CD4-positive, alpha-beta T cell (primary cell): Measurements from ENCODE around the gene SIM2. TPM values are rescaled to one million over a fixed set of nuclear protein-coding genes. Genes with fewer than 3 reads are reported as not detected.

ENCODE experiments used
- ATAC-seq: fragments of 200-7000 bp; cut with Tn5 transposase; one replicate; pipeline ENCODE4 v1.10.0; 2022; ENCODE audit warnings: mild to moderate bottlenecking; ENCODE audit not compliant: poor library complexity
- CTCF ChIA-PET: fragments of 350-600 bp; sonication (Branson Sonifier 250); formaldehyde crosslinking; loops from one replicate; lab custom pipeline; 2021; ENCODE audit warnings: antibody characterized with exemption, inconsistent platforms; lab: Charles Lee
- POLR2A ChIA-PET: fragments of 350-600 bp; sonication (Branson Sonifier 250); formaldehyde crosslinking; loops from one replicate; lab custom pipeline; 2021; ENCODE audit warnings: antibody characterized with exemption, inconsistent platforms; lab: Charles Lee
- DNase-seq, 14 experiments: peaks; one replicate each; pipeline ENCODE4 v3.0.0-alpha.2; 2013 to 2020; ENCODE audit warnings: mixed read lengths in 2 of 14
- H3K27ac ChIP-seq, 2 donors: one replicate each; pipeline versions ENCODE4 v1.5.1 to v1.7.0; 2013; ENCODE audit warnings: low read length in 2 of 2, low read depth in 1 of 2, mild to moderate bottlenecking in 1 of 2
- H3K27me3 ChIP-seq, 2 experiments: 1 replicate in 1 of 2; 2 replicates in 1 of 2; pipeline versions ENCODE4 v1.6.1 to v1.7.0; 2013; ENCODE audit warnings: low read length in 2 of 2, control low read depth in 1 of 2, mild to moderate bottlenecking in 1 of 2, moderate library complexity in 1 of 2; ENCODE audit not compliant: insufficient read depth in 2 of 2, control insufficient read depth in 1 of 2
- H3K36me3 ChIP-seq: one replicate; pipeline ENCODE4 v1.6.1; 2013; ENCODE audit warnings: low read length, control low read depth; ENCODE audit not compliant: insufficient read depth
- H3K4me1 ChIP-seq: one replicate; pipeline ENCODE4 v1.6.1; 2013; ENCODE audit warnings: low read length, control low read depth; ENCODE audit not compliant: insufficient read depth
- H3K4me3 ChIP-seq: one replicate; pipeline ENCODE4 v1.5.1; 2013; ENCODE audit warnings: mild to moderate bottlenecking, low read length, moderate library complexity
- H3K9me3 ChIP-seq, 2 experiments: 1 replicate in 1 of 2; 2 replicates in 1 of 2; pipeline versions ENCODE4 v1.6.1 to v1.7.0; 2013; ENCODE audit warnings: low read length in 2 of 2, mild to moderate bottlenecking in 2 of 2, control low read depth in 1 of 2, moderate library complexity in 1 of 2; ENCODE audit not compliant: control insufficient read depth in 1 of 2, insufficient read depth in 1 of 2
- H3K27ac Mint-ChIP-seq: one replicate; pipeline ENCODE4 v1.8.0; 2020; ENCODE audit warnings: mixed read lengths
- H3K27me3 Mint-ChIP-seq: one replicate; pipeline ENCODE4 v1.8.0; 2021; ENCODE audit warnings: mixed read lengths
- H3K36me3 Mint-ChIP-seq: one replicate; pipeline ENCODE4 v1.8.0; 2021; ENCODE audit warnings: low read depth, mixed read lengths
- H3K4me1 Mint-ChIP-seq: one replicate; pipeline ENCODE4 v1.8.0; 2021; ENCODE audit warnings: low read depth, mixed read lengths
- H3K4me3 Mint-ChIP-seq: one replicate; pipeline ENCODE4 v1.8.0; 2020; ENCODE audit warnings: mild to moderate bottlenecking, mixed read lengths
- H3K9me3 Mint-ChIP-seq: one replicate; pipeline ENCODE4 v1.8.0; 2020; ENCODE audit warnings: mixed read lengths
- intact Hi-C, 2 experiments: fragments of 100-400 bp; cut with DNase I in 1 of 2; cut with micrococcal nuclease in 1 of 2; formaldehyde crosslinking; loops; one replicate each; pipeline versions ENCODE4 v1.15.1 to v1.9.0; 2023 to 2025; cut with DNase I, micrococcal nuclease
- total RNA-seq, 174 experiments: library from RNA in 2 of 174; stranded (reverse) in 2 of 174; gene quantifications; one replicate each; pipeline ENCODE4 v1.2.3 and lab custom pipeline; 2021 to 2026
- TF ChIP-seq, protein P1 (sequence below): fragments of 200-600 bp; IDR thresholded peaks from one replicate; pipeline ENCODE4 v1.8.0; 2022; ENCODE audit warnings: antibody characterized with exemption, mild to moderate bottlenecking

SIM2 gene
- total RNA-seq, 2 experiments from 2014 or later = not detected

- H3K4me3 Mint-ChIP-seq = no peak overlapping the region
- ChIA-PET POLR2A (no interaction called here), CTCF (no interaction called here)
- no peak for ATAC-seq
- intact Hi-C loops = loop anchor here in 1 of 2 experiments (10.0 kb wide), 1 partner anchor 114 kb away; no protein-coding TSS in a partner anchor
- peaks cover 75% of the 10 kb centered on the region for H3K27me3 Mint-ChIP-seq
- DNase-seq = no peak
- TF ChIP-seq, protein P1, sequence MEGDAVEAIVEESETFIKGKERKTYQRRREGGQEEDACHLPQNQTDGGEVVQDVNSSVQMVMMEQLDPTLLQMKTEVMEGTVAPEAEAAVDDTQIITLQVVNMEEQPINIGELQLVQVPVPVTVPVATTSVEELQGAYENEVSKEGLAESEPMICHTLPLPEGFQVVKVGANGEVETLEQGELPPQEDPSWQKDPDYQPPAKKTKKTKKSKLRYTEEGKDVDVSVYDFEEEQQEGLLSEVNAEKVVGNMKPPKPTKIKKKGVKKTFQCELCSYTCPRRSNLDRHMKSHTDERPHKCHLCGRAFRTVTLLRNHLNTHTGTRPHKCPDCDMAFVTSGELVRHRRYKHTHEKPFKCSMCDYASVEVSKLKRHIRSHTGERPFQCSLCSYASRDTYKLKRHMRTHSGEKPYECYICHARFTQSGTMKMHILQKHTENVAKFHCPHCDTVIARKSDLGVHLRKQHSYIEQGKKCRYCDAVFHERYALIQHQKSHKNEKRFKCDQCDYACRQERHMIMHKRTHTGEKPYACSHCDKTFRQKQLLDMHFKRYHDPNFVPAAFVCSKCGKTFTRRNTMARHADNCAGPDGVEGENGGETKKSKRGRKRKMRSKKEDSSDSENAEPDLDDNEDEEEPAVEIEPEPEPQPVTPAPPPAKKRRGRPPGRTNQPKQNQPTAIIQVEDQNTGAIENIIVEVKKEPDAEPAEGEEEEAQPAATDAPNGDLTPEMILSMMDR = no peak
- no peak overlapping the region for H3K27ac Mint-ChIP-seq
- no peaks in the 10 kb centered on the region for H3K9me3 Mint-ChIP-seq
- H3K4me1 Mint-ChIP-seq = peaks cover 37% of the 10 kb centered on the region
- H3K36me3 ChIP-seq = no peaks in the 10 kb centered on the region
- no peaks in the 10 kb centered on the region for H3K36me3 Mint-ChIP-seq
- H3K9me3 ChIP-seq = peaks cover 0 to 40% of the 10 kb centered on the region in 2 experiments
- H3K27me3 ChIP-seq = peaks cover 79 to 92% of the 10 kb centered on the region in 2 experiments
- H3K4me1 ChIP-seq = peaks cover 26% of the 10 kb centered on the region
- H3K27ac ChIP-seq = no peak overlapping the region
- no peak overlapping the region for H3K4me3 ChIP-seq
Measured at GRCh38 chr21:36698385-36698980, 432 bp upstream of the SIM2 start.

DNA sequence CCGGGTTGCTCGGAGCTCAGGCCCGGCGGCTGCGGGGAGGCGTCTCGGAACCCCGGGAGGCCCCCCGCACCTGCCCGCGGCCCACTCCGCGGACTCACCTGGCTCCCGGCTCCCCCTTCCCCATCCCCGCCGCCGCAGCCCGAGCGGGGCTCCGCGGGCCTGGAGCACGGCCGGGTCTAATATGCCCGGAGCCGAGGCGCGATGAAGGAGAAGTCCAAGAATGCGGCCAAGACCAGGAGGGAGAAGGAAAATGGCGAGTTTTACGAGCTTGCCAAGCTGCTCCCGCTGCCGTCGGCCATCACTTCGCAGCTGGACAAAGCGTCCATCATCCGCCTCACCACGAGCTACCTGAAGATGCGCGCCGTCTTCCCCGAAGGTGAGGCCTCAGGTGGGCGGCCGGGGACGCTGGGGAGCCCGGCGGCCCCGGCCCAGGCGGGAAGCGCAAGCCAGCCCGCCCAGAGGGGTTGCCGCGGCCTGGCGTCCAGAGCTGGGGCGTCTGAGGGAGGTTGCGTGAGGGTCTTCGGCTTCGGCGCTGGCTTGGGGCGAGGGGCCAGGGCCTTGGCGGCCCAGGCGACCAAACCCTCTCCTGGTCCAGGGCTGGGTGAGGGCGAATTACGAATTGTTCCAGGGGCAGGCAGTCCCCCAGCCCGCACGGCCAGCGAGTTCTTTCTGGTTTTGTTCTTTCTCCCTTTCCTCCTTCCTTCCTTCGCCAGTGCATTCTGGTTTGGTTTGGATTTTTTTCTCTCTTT, 805 bp downstream of the SIM2 start:
- H3K4me1 ChIP-seq = peaks cover 32% of the 10 kb centered on the region
- peaks cover 81 to 92% of the 10 kb centered on the region in 2 experiments for H3K27me3 ChIP-seq
- H3K4me3 ChIP-seq = no peak overlapping the region
- TF ChIP-seq, protein P1 = no peak
- no peaks in the 10 kb centered on the region for H3K36me3 ChIP-seq
- POLR2A ChIA-PET = no interaction called here
- ATAC-seq (no peak), DNase-seq (no peak)
- peaks cover 0 to 44% of the 10 kb centered on the region in 2 experiments for H3K9me3 ChIP-seq
- Mint-ChIP-seq H3K4me3 (peak overlapping the region; percentile 38), H3K27me3 (peaks cover 72% of the 10 kb centered on the region), H3K27ac (no peak overlapping the region), H3K4me1 (peaks cover 35% of the 10 kb centered on the region), H3K36me3 (no peaks in the 10 kb centered on the region), H3K9me3 (no peaks in the 10 kb centered on the region)
- no peak overlapping the region for H3K27ac ChIP-seq
- CTCF ChIA-PET = no interaction called here
- intact Hi-C loops = loop anchor here in 1 of 2 experiments (10.0 kb wide), 1 partner anchor 115 kb away; no protein-coding TSS in a partner anchor

GRCh38 chr21:36700295-36700970, 1.5 kb downstream of the SIM2 start:
- TF ChIP-seq, protein P1 = no peak
- Histone ChIP-seq H3K4me1 (peaks cover 38% of the 10 kb centered on the region), H3K9me3 (peaks cover 0 to 51% of the 10 kb centered on the region in 2 experiments), H3K4me3 (peak overlapping the region; percentile 2), H3K36me3 (no peaks in the 10 kb centered on the region), H3K27me3 (peaks cover 81 to 92% of the 10 kb centered on the region in 2 experiments), H3K27ac (no peak overlapping the region)
- ATAC-seq (no peak), DNase-seq (no peak)
- Mint-ChIP-seq H3K36me3 (no peaks in the 10 kb centered on the region), H3K9me3 (no peaks in the 10 kb centered on the region), H3K4me3 (peak overlapping the region; percentile 38), H3K27me3 (peaks cover 71% of the 10 kb centered on the region), H3K4me1 (peaks cover 34% of the 10 kb centered on the region), H3K27ac (no peak overlapping the region)
- POLR2A ChIA-PET = no interaction called here
- intact Hi-C loops = no loop called here
- CTCF ChIA-PET = no interaction called here
